ENCODE data around the gene FGF18. TPM values are rescaled to one million over a fixed set of nuclear protein-coding genes. Genes with fewer than 3 reads are reported as not detected.

Gene FGF18
- total and polyA plus RNA-seq, 10 of the 15 experiments (the other 5 are each of a cell fraction or from before 2014, with no cell fraction given): 0.03 to 0.10 (median 0.06) TPM; not detected in 5

GRCh38 chr5:171410181-171410580 is 9.3 kb upstream of the FGF18 start:
- BruUV-seq (replicated peaks): no TSS peak
- SMC1A ChIA-PET (ENCODE audit: uncharacterized antibody, unreplicated experiment): interaction anchor here (1.1 kb wide), 1 partner anchor 17 kb away, joined by 3 read pairs; no protein-coding TSS in a partner anchor
- Histone ChIP-seq H3K27ac (ENCODE audit: control insufficient read depth, insufficient read depth) (no peak overlapping the region), H2AFZ (ENCODE audit: control insufficient read depth, low read depth, low read length) (no peak overlapping the region), H3K79me2 (ENCODE audit: control insufficient read depth, insufficient read depth, low read length) (peaks cover 16% of the 10 kb centered on the region), H3K27me3 (replicated peaks in 1 of 2; ENCODE audit: control insufficient read depth in 2 of 2, insufficient read depth in 2 of 2, low read length in 1 of 2) (no peaks in the 10 kb centered on the region), H4K20me1 (ENCODE audit: control insufficient read depth, insufficient read depth) (no peaks in the 10 kb centered on the region; the same call in 1 of the 2 replicates), H3K9ac (ENCODE audit: control insufficient read depth, insufficient read depth, low read length) (no peak overlapping the region), H3K9me3 (replicated peaks; ENCODE audit: control insufficient read depth, insufficient read depth, low read length) (no peaks in the 10 kb centered on the region), H3K36me3 (ENCODE audit: control insufficient read depth in 2 of 2, insufficient read depth in 2 of 2, low read length in 1 of 2) (peaks cover 7 to 39% of the 10 kb centered on the region in 2 experiments), H3K4me3 (no peak overlapping the region), H3K4me2 (ENCODE audit: control insufficient read depth, insufficient read depth) (no peak overlapping the region), H3K4me1 (ENCODE audit: control insufficient read depth, insufficient read depth, low read length) (no peaks in the 10 kb centered on the region)
- FAIRE-seq (no peak), ATAC-seq (no peak), DNase-seq (ENCODE audit: low read depth, low spot score) (no peak)
- intact Hi-C loops (cut with micrococcal nuclease; ENCODE audit: unreplicated experiment) (loop anchor here (10.0 kb wide), 1 partner anchor 595 kb away; the partner anchor contains the start of gene FBXW11), in situ Hi-C loops (cut with MboI) (loop anchor here (25.0 kb wide), 1 partner anchor 877 kb away; the partner anchor contains the start of gene UBTD2)
- RAD21 ChIA-PET (ENCODE audit: unreplicated experiment): no interaction called here
- POLR2A ChIA-PET: interaction anchor here (1.9 kb wide), 1 partner anchor 17 kb away, joined by 11 read pairs; no protein-coding TSS in a partner anchor
- WGBS (ENCODE audit: insufficient coverage, insufficient replicate concordance, low lambda C conversion rate, missing lambda C conversion rate): 96% methylated on average over 1 of the region's 1 CpG
- TF ChIP-seq NR2C2 (IDR thresholded peaks at IDR 0.05; ENCODE audit: borderline replicate concordance, control insufficient read depth, insufficient read length, low read depth) (no peak), EGR1 (IDR thresholded peaks at IDR 0.05; ENCODE audit: borderline replicate concordance in 1 of 2, low read depth in 2 of 2, low read length in 2 of 2) (no peak)
- CTCF ChIA-PET: interaction anchor here (1.1 kb wide), 2 partner anchors 18 to 39 kb away, joined by 3 to 4 read pairs; no protein-coding TSS in a partner anchor

GRCh38 chr5:171412186-171412585 is 7.3 kb upstream of the FGF18 start:
- Histone ChIP-seq H4K20me1 (ENCODE audit: control insufficient read depth, insufficient read depth) (no peaks in the 10 kb centered on the region; the same call in 1 of the 2 replicates), H3K9ac (ENCODE audit: control insufficient read depth, insufficient read depth, low read length) (no peak overlapping the region), H2AFZ (ENCODE audit: control insufficient read depth, low read depth, low read length) (no peak overlapping the region), H3K79me2 (ENCODE audit: control insufficient read depth, insufficient read depth, low read length) (peaks cover 8% of the 10 kb centered on the region), H3K4me1 (ENCODE audit: control insufficient read depth, insufficient read depth, low read length) (no peaks in the 10 kb centered on the region), H3K9me3 (replicated peaks; ENCODE audit: control insufficient read depth, insufficient read depth, low read length) (no peaks in the 10 kb centered on the region), H3K4me2 (ENCODE audit: control insufficient read depth, insufficient read depth) (no peak overlapping the region), H3K27ac (ENCODE audit: control insufficient read depth, insufficient read depth) (no peak overlapping the region), H3K4me3 (no peak overlapping the region), H3K27me3 (replicated peaks in 1 of 2; ENCODE audit: control insufficient read depth in 2 of 2, insufficient read depth in 2 of 2, low read length in 1 of 2) (no peaks in the 10 kb centered on the region), H3K36me3 (ENCODE audit: control insufficient read depth in 2 of 2, insufficient read depth in 2 of 2, low read length in 1 of 2) (peaks cover 6 to 34% of the 10 kb centered on the region in 2 experiments)
- WGBS (ENCODE audit: insufficient coverage, insufficient replicate concordance, low lambda C conversion rate, missing lambda C conversion rate): 91% methylated on average over 5 of the region's 5 CpGs
- ChIA-PET POLR2A (no interaction called here), SMC1A (ENCODE audit: uncharacterized antibody, unreplicated experiment) (no interaction called here), RAD21 (ENCODE audit: unreplicated experiment) (no interaction called here), CTCF (no interaction called here)
- intact Hi-C loops (cut with micrococcal nuclease; ENCODE audit: unreplicated experiment): loop anchor here (10.0 kb wide), 1 partner anchor 593 kb away; the partner anchor contains the start of gene FBXW11
- no peak for ATAC-seq
- no peak for DNase-seq (ENCODE audit: low read depth, low spot score)
- FAIRE-seq: no peak
- no TSS peak for BruUV-seq (replicated peaks)
- in situ Hi-C loops (cut with MboI): loop anchor here (25.0 kb wide), 1 partner anchor 875 kb away; the partner anchor contains the start of gene UBTD2
- peak; percentile 3; the same call in 1 of the 2 replicates for TF ChIP-seq ATF2 (IDR thresholded peaks at IDR 0.05; ENCODE audit: low read length)
- TF ChIP-seq POLR2AphosphoS5 (IDR thresholded peaks at IDR 0.05; ENCODE audit: low read length): peak; percentile 33; the same call in 1 of the 2 replicates
- TF ChIP-seq SUPT20H (IDR thresholded peaks at IDR 0.05; ENCODE audit: borderline replicate concordance, control insufficient read depth, low read depth, low read length): no peak
- 0 out of 2 replicates have a peak, but pooled peaks have one; percentile 30 for TF ChIP-seq POLR2A (IDR thresholded peaks at IDR 0.05; ENCODE audit: low read depth, low read length)
- TF ChIP-seq PML (IDR thresholded peaks at IDR 0.05; ENCODE audit: low read length): peak; percentile 55; the same call in 1 of the 2 replicates
- 0 out of 2 replicates have a peak, but pooled peaks have one; percentile 13 for TF ChIP-seq POLR2AphosphoS2 (IDR thresholded peaks at IDR 0.05; ENCODE audit: low read depth, low read length)
- TF ChIP-seq STAT3 (IDR thresholded peaks at IDR 0.05; ENCODE audit: low read depth, low read length): no peak
- peak; percentile 11; the same call in 1 of the 2 replicates for TF ChIP-seq CBFB (IDR thresholded peaks at IDR 0.05; ENCODE audit: low read depth)
- TF ChIP-seq ZBTB33 (IDR thresholded peaks at IDR 0.05): no peak
